ENCODE measurements around the gene CCDC63.
A peak's percentile ranks its signal among the peaks of the same experiment; 100 is the strongest.

Gene CCDC63

GRCh38 chr12:110906985-110907384 lies 60.2 kb downstream of the CCDC63 start:
- H3K4me3 ChIP-seq (ENCODE audit: severe bottlenecking), result no peak overlapping the region
- H3K9me3 ChIP-seq (ENCODE audit: severe bottlenecking), result no peaks in the 10 kb centered on the region
- peak; percentile 63; the same call in 2 of the 3 replicates for ATAC-seq (ENCODE audit: low read depth)
- no peaks in the 10 kb centered on the region for H3K27me3 ChIP-seq (ENCODE audit: insufficient read depth, poor library complexity, severe bottlenecking)
- TF ChIP-seq CTCF (IDR thresholded peaks at IDR 0.05; ENCODE audit: poor library complexity, severe bottlenecking), result no peak
- no peaks in the 10 kb centered on the region for H3K36me3 ChIP-seq (ENCODE audit: low read depth)
- no peak for DNase-seq (ENCODE audit: low spot score)
- peak overlapping the region; percentile 44 for H3K27ac ChIP-seq (ENCODE audit: poor library complexity, severe bottlenecking)
- H3K4me1 ChIP-seq (ENCODE audit: insufficient read depth, poor library complexity, severe bottlenecking), result peaks cover 3% of the 10 kb centered on the region

- Histone ChIP-seq H3K27me3 (ENCODE audit: insufficient read depth, poor library complexity, severe bottlenecking) (no peaks in the 10 kb centered on the region), H3K4me1 (ENCODE audit: insufficient read depth, poor library complexity, severe bottlenecking) (peaks cover 3% of the 10 kb centered on the region), H3K4me3 (ENCODE audit: severe bottlenecking) (no peak overlapping the region), H3K36me3 (ENCODE audit: low read depth) (no peaks in the 10 kb centered on the region), H3K27ac (ENCODE audit: poor library complexity, severe bottlenecking) (peak overlapping the region; percentile 44), H3K9me3 (ENCODE audit: severe bottlenecking) (no peaks in the 10 kb centered on the region)
- no peak for TF ChIP-seq CTCF (IDR thresholded peaks at IDR 0.05; ENCODE audit: poor library complexity, severe bottlenecking)
- ATAC-seq (ENCODE audit: low read depth) (no peak), DNase-seq (ENCODE audit: low spot score) (no peak)
Observed at GRCh38 chr12:110907583-110907982, 60.8 kb downstream of the CCDC63 start.

- H3K4me1 ChIP-seq (ENCODE audit: insufficient read depth, poor library complexity, severe bottlenecking), result peaks cover 3% of the 10 kb centered on the region
- no peak for TF ChIP-seq CTCF (IDR thresholded peaks at IDR 0.05; ENCODE audit: poor library complexity, severe bottlenecking)
- ATAC-seq (ENCODE audit: low read depth), result peak; percentile 48; the same call in 2 of the 3 replicates
Observed at GRCh38 chr12:110908377-110909152, 61.8 kb downstream of the CCDC63 start.

GRCh38 chr12:110912263-110912662 lies 65.5 kb downstream of the CCDC63 start:
- H3K36me3 ChIP-seq (ENCODE audit: low read depth), result no peaks in the 10 kb centered on the region
- no peak for DNase-seq (ENCODE audit: low spot score)
- no peak overlapping the region for H3K27ac ChIP-seq (ENCODE audit: poor library complexity, severe bottlenecking)
- ATAC-seq (ENCODE audit: low read depth), result no peak
- H3K27me3 ChIP-seq (ENCODE audit: insufficient read depth, poor library complexity, severe bottlenecking), result no peaks in the 10 kb centered on the region
- TF ChIP-seq CTCF (IDR thresholded peaks at IDR 0.05; ENCODE audit: poor library complexity, severe bottlenecking), result no peak
- peaks cover 14% of the 10 kb centered on the region for H3K4me1 ChIP-seq (ENCODE audit: insufficient read depth, poor library complexity, severe bottlenecking)
- H3K4me3 ChIP-seq (ENCODE audit: severe bottlenecking), result no peak overlapping the region
- no peaks in the 10 kb centered on the region for H3K9me3 ChIP-seq (ENCODE audit: severe bottlenecking)

More at GRCh38 chr12:110908377-110909152, 61.8 kb downstream of the CCDC63 start:
- Histone ChIP-seq H3K36me3 (ENCODE audit: low read depth) (no peaks in the 10 kb centered on the region), H3K27ac (ENCODE audit: poor library complexity, severe bottlenecking) (peak overlapping the region; percentile 44), H3K4me3 (ENCODE audit: severe bottlenecking) (no peak overlapping the region), H3K27me3 (ENCODE audit: insufficient read depth, poor library complexity, severe bottlenecking) (no peaks in the 10 kb centered on the region), H3K9me3 (ENCODE audit: severe bottlenecking) (no peaks in the 10 kb centered on the region)
- no peak for DNase-seq (ENCODE audit: low spot score)

Measured in RWPE2 (cell line).